ENCODE data around the gene PLEKHB2.

DNA sequence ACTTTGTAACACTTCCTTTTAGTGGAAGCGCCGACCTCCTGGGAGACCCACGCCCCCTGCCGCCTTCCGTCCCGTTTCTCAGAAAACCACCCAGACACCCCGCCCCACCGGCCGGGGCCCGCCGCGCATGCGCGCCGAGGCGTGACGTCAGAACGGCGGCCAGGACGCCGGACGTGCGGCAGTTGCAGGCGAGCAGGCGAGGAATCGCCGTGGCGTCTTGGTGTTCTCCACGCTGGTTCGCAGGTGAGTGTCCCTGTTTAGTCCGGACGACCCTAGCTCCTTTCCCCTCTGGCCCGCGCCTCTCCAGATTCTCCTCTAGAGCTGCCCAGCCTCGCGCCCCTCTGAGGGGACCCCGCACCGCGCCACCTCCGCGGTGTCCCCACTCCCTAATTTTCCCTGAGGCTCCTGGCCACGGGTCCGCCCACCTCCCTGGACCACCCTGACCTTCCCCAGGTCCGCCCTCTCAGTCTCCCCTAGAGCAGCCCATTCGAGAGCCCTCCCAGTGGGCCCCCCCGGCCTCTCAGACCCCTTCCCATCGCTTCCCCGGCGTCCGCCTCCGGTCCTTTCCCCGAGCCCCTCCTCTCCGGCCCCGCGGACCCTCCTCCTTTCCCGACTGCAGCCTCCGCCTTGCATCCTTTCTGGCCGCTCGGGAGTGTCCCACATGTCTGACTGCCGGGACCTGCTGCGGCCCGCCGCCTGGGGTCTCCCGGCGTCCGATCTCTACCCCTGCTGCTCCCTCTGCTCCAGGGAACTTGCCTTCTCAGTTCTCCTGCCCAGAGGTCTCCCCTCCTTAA lies at the start of gene PLEKHB2:
- TF ChIP-seq, protein P1, sequence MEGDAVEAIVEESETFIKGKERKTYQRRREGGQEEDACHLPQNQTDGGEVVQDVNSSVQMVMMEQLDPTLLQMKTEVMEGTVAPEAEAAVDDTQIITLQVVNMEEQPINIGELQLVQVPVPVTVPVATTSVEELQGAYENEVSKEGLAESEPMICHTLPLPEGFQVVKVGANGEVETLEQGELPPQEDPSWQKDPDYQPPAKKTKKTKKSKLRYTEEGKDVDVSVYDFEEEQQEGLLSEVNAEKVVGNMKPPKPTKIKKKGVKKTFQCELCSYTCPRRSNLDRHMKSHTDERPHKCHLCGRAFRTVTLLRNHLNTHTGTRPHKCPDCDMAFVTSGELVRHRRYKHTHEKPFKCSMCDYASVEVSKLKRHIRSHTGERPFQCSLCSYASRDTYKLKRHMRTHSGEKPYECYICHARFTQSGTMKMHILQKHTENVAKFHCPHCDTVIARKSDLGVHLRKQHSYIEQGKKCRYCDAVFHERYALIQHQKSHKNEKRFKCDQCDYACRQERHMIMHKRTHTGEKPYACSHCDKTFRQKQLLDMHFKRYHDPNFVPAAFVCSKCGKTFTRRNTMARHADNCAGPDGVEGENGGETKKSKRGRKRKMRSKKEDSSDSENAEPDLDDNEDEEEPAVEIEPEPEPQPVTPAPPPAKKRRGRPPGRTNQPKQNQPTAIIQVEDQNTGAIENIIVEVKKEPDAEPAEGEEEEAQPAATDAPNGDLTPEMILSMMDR (conservative IDR thresholded peaks at IDR 0.05; ENCODE audit: low read length) = 0 out of 2 replicates have a peak, but pooled peaks have one; percentile 51
- no peak for TF ChIP-seq EZH2phosphoT487 (IDR thresholded peaks at IDR 0.05; ENCODE audit: borderline replicate concordance, low read depth, low read length)

Data from OCI-LY7 (cell line).